ENCODE data around the gene ZYX.

The ZYX gene

DNA sequence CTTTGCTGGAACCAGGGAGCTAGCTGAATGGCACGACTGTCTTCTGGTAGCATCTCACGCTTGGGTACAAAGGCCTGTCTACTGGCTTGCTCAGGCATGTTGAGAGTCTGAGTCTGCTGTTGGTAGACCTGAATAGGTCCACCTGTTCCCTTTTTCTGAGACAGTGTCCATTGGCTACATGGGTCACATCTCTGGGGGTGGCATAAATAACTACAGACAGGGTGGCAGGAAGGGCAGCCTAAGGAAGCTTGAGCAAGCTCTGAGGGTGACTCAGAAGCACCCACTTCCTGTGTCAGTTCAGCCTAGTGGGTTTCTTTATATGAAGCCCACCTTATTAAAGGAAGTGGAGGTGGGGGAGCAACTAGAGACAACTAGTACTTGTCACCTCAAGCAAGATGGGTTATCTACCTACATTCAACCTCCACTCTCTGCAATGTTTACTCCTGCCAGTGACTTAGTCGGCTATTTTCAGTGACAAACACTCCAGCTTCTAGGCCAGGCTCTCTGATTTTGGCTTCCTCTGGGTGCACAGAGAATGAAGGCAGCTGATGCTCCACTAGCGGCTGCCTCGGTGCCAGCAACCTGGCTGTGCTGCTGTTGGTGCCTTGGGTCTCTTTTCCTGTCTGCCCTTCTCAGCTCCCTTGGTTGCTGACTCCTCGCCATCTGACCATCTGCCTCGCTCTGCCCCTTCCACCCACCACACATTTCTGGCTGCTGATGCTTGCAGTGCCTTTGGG, 5.7 kb upstream of the ZYX start:
- Histone ChIP-seq H3K9me3 (ENCODE audit: control insufficient read depth in 1 of 2, low read length in 2 of 2) (no peaks in the 10 kb centered on the region), H3K27me3 (ENCODE audit: control insufficient read depth in 1 of 2, insufficient read depth in 2 of 2, low read length in 2 of 2) (no peaks in the 10 kb centered on the region), H3K9ac (ENCODE audit: low read depth in 1 of 2, low read length in 2 of 2) (no peak overlapping the region), H3K27ac (ENCODE audit: low read depth, low read length) (no peak overlapping the region), H3K4me1 (ENCODE audit: control insufficient read depth in 1 of 2, insufficient read depth in 2 of 2, low read length in 2 of 2) (peaks cover 22 to 37% of the 10 kb centered on the region in 2 donors), H3K36me3 (ENCODE audit: control insufficient read depth in 1 of 2, insufficient read depth in 2 of 2, low read length in 2 of 2) (no peaks in the 10 kb centered on the region), H3K4me3 (ENCODE audit: low read depth in 1 of 2, low read length in 2 of 2) (no peak overlapping the region)

DNA sequence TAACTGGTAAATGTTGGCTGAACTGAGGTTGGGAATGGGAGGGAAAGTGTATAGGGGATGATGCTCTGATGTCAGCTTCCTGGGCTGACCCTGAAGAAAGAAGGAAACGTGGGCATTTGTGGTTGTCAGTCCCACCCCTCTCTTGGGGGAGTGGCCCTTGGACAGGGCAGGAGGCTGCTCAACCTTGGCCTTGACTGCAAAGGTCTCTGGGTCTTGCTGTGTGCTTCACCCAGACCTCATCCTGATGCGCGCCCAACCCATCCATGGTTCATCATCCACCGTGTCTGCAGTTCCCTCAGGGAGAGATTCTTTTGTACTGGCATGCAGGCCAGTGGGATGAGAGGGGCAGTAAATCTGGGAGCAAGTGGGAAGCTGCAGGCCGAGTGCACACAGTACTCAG, 4.7 kb upstream of the ZYX start:
- Histone ChIP-seq H3K9me3 (ENCODE audit: control insufficient read depth in 1 of 2, low read length in 2 of 2) (no peaks in the 10 kb centered on the region), H3K4me1 (ENCODE audit: control insufficient read depth in 1 of 2, insufficient read depth in 2 of 2, low read length in 2 of 2) (peaks cover 22 to 32% of the 10 kb centered on the region in 2 donors), H3K27me3 (ENCODE audit: control insufficient read depth in 1 of 2, insufficient read depth in 2 of 2, low read length in 2 of 2) (no peaks in the 10 kb centered on the region), H3K9ac (ENCODE audit: low read depth in 1 of 2, low read length in 2 of 2) (no peak overlapping the region), H3K27ac (ENCODE audit: low read depth, low read length) (no peak overlapping the region), H3K4me3 (ENCODE audit: low read depth in 1 of 2, low read length in 2 of 2) (no peak overlapping the region), H3K36me3 (ENCODE audit: control insufficient read depth in 1 of 2, insufficient read depth in 2 of 2, low read length in 2 of 2) (no peaks in the 10 kb centered on the region)

DNA sequence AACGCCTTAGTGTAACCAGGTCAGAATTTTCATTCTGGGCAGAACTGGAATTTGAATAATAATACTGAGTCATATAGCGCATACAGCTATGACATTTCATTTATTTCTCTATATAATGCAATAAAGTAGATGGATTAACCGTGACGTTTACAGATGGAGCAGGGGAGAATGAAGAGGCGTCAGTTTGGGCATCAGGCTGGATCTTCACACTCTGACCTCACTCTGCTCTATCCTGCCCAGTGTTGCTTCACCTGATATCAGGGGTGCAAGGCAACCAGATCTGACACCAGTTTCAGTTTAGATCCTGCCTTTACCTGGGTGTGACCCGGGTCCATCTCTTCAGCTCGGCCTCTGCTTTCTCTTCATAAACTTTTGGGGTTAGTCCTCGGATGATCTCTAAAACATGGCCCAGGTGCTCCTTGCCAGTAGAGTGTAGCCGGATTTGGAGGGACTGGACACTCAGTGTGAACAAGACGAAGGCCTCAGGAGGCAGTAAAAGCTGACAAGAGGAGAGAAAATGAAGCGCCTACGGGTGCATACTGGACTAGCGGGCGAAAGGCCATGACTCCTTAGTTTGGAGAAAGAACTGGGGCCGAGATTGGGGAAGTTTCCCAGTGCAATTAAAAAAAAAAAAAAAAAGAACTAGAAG, 1.4 kb upstream of the ZYX start:
- Histone ChIP-seq H3K9ac (ENCODE audit: low read depth in 1 of 2, low read length in 2 of 2) (peak overlapping the region; percentile 84 to 99), H3K4me1 (ENCODE audit: control insufficient read depth in 1 of 2, insufficient read depth in 2 of 2, low read length in 2 of 2) (peaks cover 42 to 53% of the 10 kb centered on the region in 2 donors), H3K4me3 (ENCODE audit: low read depth in 1 of 2, low read length in 2 of 2) (peak overlapping the region; percentile 82 to 92), H3K27ac (ENCODE audit: low read depth, low read length) (peak overlapping the region; percentile 80), H3K27me3 (ENCODE audit: control insufficient read depth in 1 of 2, insufficient read depth in 2 of 2, low read length in 2 of 2) (no peaks in the 10 kb centered on the region), H3K36me3 (ENCODE audit: control insufficient read depth in 1 of 2, insufficient read depth in 2 of 2, low read length in 2 of 2) (peaks cover 0 to 4% of the 10 kb centered on the region in 2 donors), H3K9me3 (ENCODE audit: control insufficient read depth in 1 of 2, low read length in 2 of 2) (no peaks in the 10 kb centered on the region)

DNA sequence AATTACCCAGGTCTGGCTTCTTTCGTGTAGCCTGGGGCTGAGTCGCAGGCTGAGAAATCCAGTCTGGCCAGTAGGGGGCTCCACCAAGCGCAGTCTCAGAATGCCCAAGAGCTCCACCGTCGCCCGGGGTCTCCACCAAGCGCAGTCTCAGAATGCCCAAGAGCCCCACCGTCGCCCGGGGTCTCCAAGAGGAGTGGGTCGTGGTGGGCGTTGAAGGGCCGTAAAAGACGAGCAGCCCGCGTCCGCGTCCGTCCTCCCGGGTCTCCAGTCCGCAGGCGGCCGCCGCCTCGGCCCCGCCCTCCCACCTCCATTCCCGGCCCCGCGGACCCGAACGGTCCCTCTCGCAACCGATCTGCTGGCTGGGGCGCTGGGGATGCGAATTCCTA, 892 bp upstream of the ZYX start:
- Histone ChIP-seq H3K36me3 (ENCODE audit: control insufficient read depth in 1 of 2, insufficient read depth in 2 of 2, low read length in 2 of 2) (peaks cover 3 to 4% of the 10 kb centered on the region in 2 donors), H3K27ac (ENCODE audit: low read depth, low read length) (peak overlapping the region; percentile 98), H3K9ac (ENCODE audit: low read depth in 1 of 2, low read length in 2 of 2) (peak overlapping the region; percentile 84 to 99), H3K9me3 (ENCODE audit: control insufficient read depth in 1 of 2, low read length in 2 of 2) (no peaks in the 10 kb centered on the region), H3K4me1 (ENCODE audit: control insufficient read depth in 1 of 2, insufficient read depth in 2 of 2, low read length in 2 of 2) (peaks cover 47 to 55% of the 10 kb centered on the region in 2 donors), H3K27me3 (ENCODE audit: control insufficient read depth in 1 of 2, insufficient read depth in 2 of 2, low read length in 2 of 2) (no peaks in the 10 kb centered on the region), H3K4me3 (ENCODE audit: low read depth in 1 of 2, low read length in 2 of 2) (peak overlapping the region; percentile 82 to 92)

DNA sequence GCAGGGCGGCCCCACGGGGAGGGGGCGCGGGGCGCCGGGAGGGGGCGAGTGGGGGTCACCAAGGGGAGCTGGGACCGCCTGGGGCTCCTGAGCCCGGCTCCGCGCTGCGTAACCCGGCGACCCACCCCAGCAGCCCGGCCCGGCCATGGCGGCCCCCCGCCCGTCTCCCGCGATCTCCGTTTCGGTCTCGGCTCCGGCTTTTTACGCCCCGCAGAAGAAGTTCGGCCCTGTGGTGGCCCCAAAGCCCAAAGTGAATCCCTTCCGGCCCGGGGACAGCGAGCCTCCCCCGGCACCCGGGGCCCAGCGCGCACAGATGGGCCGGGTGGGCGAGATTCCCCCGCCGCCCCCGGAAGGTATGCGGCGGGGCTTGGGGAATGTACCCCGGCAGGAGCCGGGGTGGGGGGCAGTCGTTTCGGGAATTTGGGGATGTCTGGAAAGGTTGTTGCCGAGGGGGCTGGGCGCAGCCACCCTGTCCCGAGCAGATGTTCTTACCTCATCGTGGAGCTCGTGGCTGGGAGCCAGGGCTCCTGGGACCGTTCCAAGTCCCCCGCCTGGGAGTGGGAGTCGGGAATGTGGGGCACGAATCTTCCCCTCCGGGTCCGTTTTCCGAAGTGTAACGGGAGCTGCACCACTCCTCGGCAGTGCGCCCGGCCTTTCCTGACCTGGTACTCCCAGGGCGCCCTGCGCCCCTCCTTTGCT, 431 bp downstream of the ZYX start:
- H3K9me3 ChIP-seq (ENCODE audit: control insufficient read depth in 1 of 2, low read length in 2 of 2): no peaks in the 10 kb centered on the region
- peak overlapping the region; percentile 76 to 88 for H3K9ac ChIP-seq (ENCODE audit: low read depth in 1 of 2, low read length in 2 of 2)
- peaks cover 3 to 4% of the 10 kb centered on the region in 2 donors for H3K36me3 ChIP-seq (ENCODE audit: control insufficient read depth in 1 of 2, insufficient read depth in 2 of 2, low read length in 2 of 2)
- H3K27me3 ChIP-seq (ENCODE audit: control insufficient read depth in 1 of 2, insufficient read depth in 2 of 2, low read length in 2 of 2): no peaks in the 10 kb centered on the region
- H3K27ac ChIP-seq (ENCODE audit: low read depth, low read length): peak overlapping the region; percentile 98
- H3K4me1 ChIP-seq (ENCODE audit: control insufficient read depth in 1 of 2, insufficient read depth in 2 of 2, low read length in 2 of 2): peaks cover 47 to 56% of the 10 kb centered on the region in 2 donors
- H3K4me3 ChIP-seq (ENCODE audit: low read depth in 1 of 2, low read length in 2 of 2): peak overlapping the region; percentile 82 to 92

DNA sequence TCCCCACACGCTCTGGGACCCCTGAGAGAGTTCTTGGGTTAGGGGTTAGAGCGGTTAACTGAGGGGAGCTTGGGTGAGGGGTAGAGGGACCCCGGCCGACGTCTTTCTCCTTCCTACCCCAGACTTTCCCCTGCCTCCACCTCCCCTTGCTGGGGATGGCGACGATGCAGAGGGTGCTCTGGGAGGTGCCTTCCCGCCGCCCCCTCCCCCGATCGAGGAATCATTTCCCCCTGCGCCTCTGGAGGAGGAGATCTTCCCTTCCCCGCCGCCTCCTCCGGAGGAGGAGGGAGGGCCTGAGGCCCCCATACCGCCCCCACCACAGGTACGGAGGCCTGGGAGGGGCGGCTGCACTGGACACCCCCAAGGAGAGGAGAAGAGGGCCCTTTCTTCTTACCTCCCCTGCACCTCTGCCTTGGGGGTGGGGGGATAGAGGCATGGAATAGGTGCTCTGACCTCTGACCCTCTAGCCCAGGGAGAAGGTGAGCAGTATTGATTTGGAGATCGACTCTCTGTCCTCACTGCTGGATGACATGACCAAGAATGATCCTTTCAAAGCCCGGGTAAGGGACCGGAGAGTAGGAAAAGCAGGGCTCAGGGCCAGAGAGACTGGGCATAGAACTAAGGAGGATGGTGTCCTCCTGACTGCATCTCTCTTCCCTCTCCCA, 1.1 kb downstream of the ZYX start:
- H3K9ac ChIP-seq (ENCODE audit: low read depth in 1 of 2, low read length in 2 of 2): peak overlapping the region; percentile 76 to 88
- H3K9me3 ChIP-seq (ENCODE audit: control insufficient read depth in 1 of 2, low read length in 2 of 2): no peaks in the 10 kb centered on the region
- H3K4me3 ChIP-seq (ENCODE audit: low read depth in 1 of 2, low read length in 2 of 2): peak overlapping the region; percentile 82 to 92
- peaks cover 53 to 63% of the 10 kb centered on the region in 2 donors for H3K4me1 ChIP-seq (ENCODE audit: control insufficient read depth in 1 of 2, insufficient read depth in 2 of 2, low read length in 2 of 2)
- no peaks in the 10 kb centered on the region for H3K27me3 ChIP-seq (ENCODE audit: control insufficient read depth in 1 of 2, insufficient read depth in 2 of 2, low read length in 2 of 2)
- H3K36me3 ChIP-seq (ENCODE audit: control insufficient read depth in 1 of 2, insufficient read depth in 2 of 2, low read length in 2 of 2): peaks cover 3 to 4% of the 10 kb centered on the region in 2 donors
- H3K27ac ChIP-seq (ENCODE audit: low read depth, low read length): peak overlapping the region; percentile 51

DNA sequence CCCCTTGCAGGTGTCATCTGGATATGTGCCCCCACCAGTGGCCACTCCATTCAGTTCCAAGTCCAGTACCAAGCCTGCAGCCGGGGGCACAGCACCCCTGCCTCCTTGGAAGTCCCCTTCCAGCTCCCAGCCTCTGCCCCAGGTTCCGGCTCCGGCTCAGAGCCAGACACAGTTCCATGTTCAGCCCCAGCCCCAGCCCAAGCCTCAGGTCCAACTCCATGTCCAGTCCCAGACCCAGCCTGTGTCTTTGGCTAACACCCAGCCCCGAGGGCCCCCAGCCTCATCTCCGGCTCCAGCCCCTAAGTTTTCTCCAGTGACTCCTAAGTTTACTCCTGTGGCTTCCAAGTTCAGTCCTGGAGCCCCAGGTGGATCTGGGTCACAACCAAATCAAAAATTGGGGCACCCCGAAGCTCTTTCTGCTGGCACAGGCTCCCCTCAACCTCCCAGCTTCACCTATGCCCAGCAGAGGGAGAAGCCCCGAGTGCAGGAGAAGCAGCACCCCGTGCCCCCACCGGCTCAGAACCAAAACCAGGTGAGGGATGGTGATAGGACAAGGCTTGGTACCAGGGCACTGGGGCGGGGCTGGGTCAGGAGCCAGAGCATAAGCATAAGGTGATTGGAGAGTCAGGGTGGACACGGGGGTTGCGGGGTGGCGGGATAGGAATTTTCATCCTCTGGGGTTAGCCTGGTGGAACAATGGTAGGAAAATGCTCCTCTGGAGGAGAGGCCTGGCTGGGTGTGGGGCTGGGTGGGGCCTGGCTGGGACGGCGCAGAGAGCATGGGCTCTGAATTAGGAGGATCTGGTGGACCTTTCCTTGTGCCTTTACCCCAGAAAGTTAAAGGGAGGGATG, 1.9 kb downstream of the ZYX start:
- peaks cover 57 to 67% of the 10 kb centered on the region in 2 donors for H3K4me1 ChIP-seq (ENCODE audit: control insufficient read depth in 1 of 2, insufficient read depth in 2 of 2, low read length in 2 of 2)
- H3K27me3 ChIP-seq (ENCODE audit: control insufficient read depth in 1 of 2, insufficient read depth in 2 of 2, low read length in 2 of 2): no peaks in the 10 kb centered on the region
- peak overlapping the region; percentile 76 to 88 for H3K9ac ChIP-seq (ENCODE audit: low read depth in 1 of 2, low read length in 2 of 2)
- no peaks in the 10 kb centered on the region for H3K9me3 ChIP-seq (ENCODE audit: control insufficient read depth in 1 of 2, low read length in 2 of 2)
- H3K4me3 ChIP-seq (ENCODE audit: low read depth in 1 of 2, low read length in 2 of 2): peak overlapping the region; percentile 82 to 92
- H3K36me3 ChIP-seq (ENCODE audit: control insufficient read depth in 1 of 2, insufficient read depth in 2 of 2, low read length in 2 of 2): peaks cover 7% of the 10 kb centered on the region in 2 donors
- H3K27ac ChIP-seq (ENCODE audit: low read depth, low read length): peak overlapping the region; percentile 37

DNA sequence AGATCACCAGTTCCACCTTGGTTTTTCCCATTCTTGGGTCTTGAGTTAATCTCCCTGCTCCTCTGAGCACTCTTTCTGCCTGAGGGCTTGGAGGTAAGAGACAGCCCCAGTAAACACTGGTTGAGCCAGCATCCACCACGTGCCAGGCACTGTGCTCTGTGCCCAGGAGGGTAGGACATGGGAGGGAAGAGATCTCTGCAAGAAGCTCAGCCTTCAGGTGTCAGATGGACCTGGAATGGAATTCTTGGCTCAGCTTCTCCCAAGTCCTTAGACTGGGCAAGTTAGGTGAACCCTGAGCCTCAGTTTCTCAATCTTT, 2.5 kb downstream of the ZYX start:
- peak overlapping the region; percentile 37 for H3K27ac ChIP-seq (ENCODE audit: low read depth, low read length)
- no peak overlapping the region for H3K9ac ChIP-seq (ENCODE audit: low read depth in 1 of 2, low read length in 2 of 2)
- H3K36me3 ChIP-seq (ENCODE audit: control insufficient read depth in 1 of 2, insufficient read depth in 2 of 2, low read length in 2 of 2): peaks cover 7 to 12% of the 10 kb centered on the region in 2 donors
- H3K4me1 ChIP-seq (ENCODE audit: control insufficient read depth in 1 of 2, insufficient read depth in 2 of 2, low read length in 2 of 2): peaks cover 57 to 67% of the 10 kb centered on the region in 2 donors
- peak overlapping the region; percentile 30 to 92 for H3K4me3 ChIP-seq (ENCODE audit: low read depth in 1 of 2, low read length in 2 of 2)
- H3K9me3 ChIP-seq (ENCODE audit: control insufficient read depth in 1 of 2, low read length in 2 of 2): no peaks in the 10 kb centered on the region
- no peaks in the 10 kb centered on the region for H3K27me3 ChIP-seq (ENCODE audit: control insufficient read depth in 1 of 2, insufficient read depth in 2 of 2, low read length in 2 of 2)

DNA sequence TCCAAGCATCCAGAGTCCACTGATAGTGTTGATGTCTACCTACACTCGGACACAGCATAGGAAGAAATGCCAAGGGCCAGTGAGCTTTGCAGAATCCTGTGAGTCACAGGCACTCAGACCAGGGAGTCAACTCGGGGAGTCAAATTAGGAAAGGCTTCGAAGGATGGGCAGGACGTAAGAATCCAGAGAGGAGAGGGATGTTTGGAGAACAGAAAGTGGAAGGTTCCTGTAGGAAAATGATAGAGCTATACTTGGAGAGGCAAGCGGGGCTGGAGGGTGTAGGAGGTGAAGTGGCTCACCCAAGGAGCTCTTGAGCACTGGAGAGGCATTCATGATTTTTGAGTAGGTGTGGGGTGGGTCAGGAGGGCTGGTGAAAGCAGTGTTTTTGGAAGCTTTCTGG, 3.0 kb downstream of the ZYX start:
- Histone ChIP-seq H3K36me3 (ENCODE audit: control insufficient read depth in 1 of 2, insufficient read depth in 2 of 2, low read length in 2 of 2) (peaks cover 10 to 17% of the 10 kb centered on the region in 2 donors), H3K4me1 (ENCODE audit: control insufficient read depth in 1 of 2, insufficient read depth in 2 of 2, low read length in 2 of 2) (peaks cover 57 to 64% of the 10 kb centered on the region in 2 donors), H3K9ac (ENCODE audit: low read depth in 1 of 2, low read length in 2 of 2) (peak overlapping the region in 1 of 2 donors; percentile 4), H3K4me3 (ENCODE audit: low read depth in 1 of 2, low read length in 2 of 2) (peak overlapping the region; percentile 19 to 92), H3K27me3 (ENCODE audit: control insufficient read depth in 1 of 2, insufficient read depth in 2 of 2, low read length in 2 of 2) (no peaks in the 10 kb centered on the region), H3K9me3 (ENCODE audit: control insufficient read depth in 1 of 2, low read length in 2 of 2) (no peaks in the 10 kb centered on the region), H3K27ac (ENCODE audit: low read depth, low read length) (no peak overlapping the region)
